Activated naive CD8-positive, alpha-beta T cell (primary cell): ENCODE results near the gene TSPAN7.

Experiments
- H3K27ac Mint-ChIP-seq: one replicate; pipeline ENCODE4 v1.8.0; 2021; ENCODE audit warnings: mixed read lengths
- H3K27me3 Mint-ChIP-seq: one replicate; pipeline ENCODE4 v1.8.0; 2021; ENCODE audit warnings: mixed read lengths
- H3K36me3 Mint-ChIP-seq: one replicate; pipeline ENCODE4 v1.8.0; 2021; ENCODE audit warnings: mixed read lengths
- H3K4me1 Mint-ChIP-seq: one replicate; pipeline ENCODE4 v1.8.0; 2021; ENCODE audit warnings: low read depth, mixed read lengths
- H3K4me3 Mint-ChIP-seq: one replicate; pipeline ENCODE4 v1.8.0; 2021; ENCODE audit warnings: mild to moderate bottlenecking, mixed read lengths
- H3K9me3 Mint-ChIP-seq: one replicate; pipeline ENCODE4 v1.8.0; 2021; ENCODE audit warnings: low read depth, mixed read lengths

TSPAN7 gene

GRCh38 chrX:38561126-38561868, at the start of gene TSPAN7:
TSPAN7 (plus strand) TSS chrX:38561542; CDS start chrX:38561547, 5 bp downstream.
- Mint-ChIP-seq H3K4me1 (peaks cover 3% of the 10 kb centered on the region), H3K9me3 (no peaks in the 10 kb centered on the region), H3K36me3 (no peaks in the 10 kb centered on the region), H3K27me3 (no peaks in the 10 kb centered on the region), H3K4me3 (peak within 1 kb of the TSS; percentile 86), H3K27ac (no peak within 1 kb of the TSS)

GRCh38 chrX:38513112-38513742, 48.1 kb upstream of the TSPAN7 start:
- no peak overlapping the region for H3K4me3 Mint-ChIP-seq
- H3K27ac Mint-ChIP-seq: no peak overlapping the region
- H3K27me3 Mint-ChIP-seq: no peaks in the 10 kb centered on the region
- H3K36me3 Mint-ChIP-seq: no peaks in the 10 kb centered on the region
- no peaks in the 10 kb centered on the region for H3K9me3 Mint-ChIP-seq
- no peaks in the 10 kb centered on the region for H3K4me1 Mint-ChIP-seq

GRCh38 chrX:38514016-38514854, 47.1 kb upstream of the TSPAN7 start:
- H3K4me3 Mint-ChIP-seq: no peak overlapping the region
- no peaks in the 10 kb centered on the region for H3K27me3 Mint-ChIP-seq
- no peaks in the 10 kb centered on the region for H3K36me3 Mint-ChIP-seq
- no peak overlapping the region for H3K27ac Mint-ChIP-seq
- H3K9me3 Mint-ChIP-seq: no peaks in the 10 kb centered on the region
- no peaks in the 10 kb centered on the region for H3K4me1 Mint-ChIP-seq

GRCh38 chrX:38515291-38515690, 46.1 kb upstream of the TSPAN7 start:
- Mint-ChIP-seq H3K4me3 (no peak overlapping the region), H3K9me3 (no peaks in the 10 kb centered on the region), H3K27me3 (no peaks in the 10 kb centered on the region), H3K4me1 (no peaks in the 10 kb centered on the region), H3K27ac (no peak overlapping the region), H3K36me3 (no peaks in the 10 kb centered on the region)

GRCh38 chrX:38516196-38516774, 45.1 kb upstream of the TSPAN7 start:
- no peaks in the 10 kb centered on the region for H3K36me3 Mint-ChIP-seq
- H3K9me3 Mint-ChIP-seq: no peaks in the 10 kb centered on the region
- no peaks in the 10 kb centered on the region for H3K4me1 Mint-ChIP-seq
- H3K4me3 Mint-ChIP-seq: no peak overlapping the region
- no peaks in the 10 kb centered on the region for H3K27me3 Mint-ChIP-seq
- H3K27ac Mint-ChIP-seq: no peak overlapping the region

GRCh38 chrX:38519651-38520050, 41.7 kb upstream of the TSPAN7 start:
- Mint-ChIP-seq H3K36me3 (no peaks in the 10 kb centered on the region), H3K9me3 (no peaks in the 10 kb centered on the region), H3K4me3 (no peak overlapping the region), H3K4me1 (no peaks in the 10 kb centered on the region), H3K27me3 (no peaks in the 10 kb centered on the region), H3K27ac (no peak overlapping the region)

- no peaks in the 10 kb centered on the region for H3K36me3 Mint-ChIP-seq
Observed at GRCh38 chrX:38538134-38538533, 23.2 kb upstream of the TSPAN7 start.

GRCh38 chrX:38539748-38540147, 21.6 kb upstream of the TSPAN7 start:
- H3K36me3 Mint-ChIP-seq: no peaks in the 10 kb centered on the region
- no peak overlapping the region for H3K27ac Mint-ChIP-seq
- H3K9me3 Mint-ChIP-seq: no peaks in the 10 kb centered on the region
- H3K27me3 Mint-ChIP-seq: no peaks in the 10 kb centered on the region
- H3K4me3 Mint-ChIP-seq: no peak overlapping the region
- H3K4me1 Mint-ChIP-seq: no peaks in the 10 kb centered on the region

More at GRCh38 chrX:38538134-38538533, 23.2 kb upstream of the TSPAN7 start:
- Mint-ChIP-seq H3K4me3 (no peak overlapping the region), H3K27me3 (no peaks in the 10 kb centered on the region), H3K4me1 (no peaks in the 10 kb centered on the region), H3K27ac (no peak overlapping the region), H3K9me3 (no peaks in the 10 kb centered on the region)

GRCh38 chrX:38548508-38548907, 12.8 kb upstream of the TSPAN7 start:
- Mint-ChIP-seq H3K4me1 (no peaks in the 10 kb centered on the region), H3K9me3 (no peaks in the 10 kb centered on the region), H3K4me3 (no peak overlapping the region), H3K36me3 (peaks cover 3% of the 10 kb centered on the region), H3K27me3 (no peaks in the 10 kb centered on the region), H3K27ac (no peak overlapping the region)

GRCh38 chrX:38552721-38553120, 8.6 kb upstream of the TSPAN7 start:
- Mint-ChIP-seq H3K36me3 (peaks cover 3% of the 10 kb centered on the region), H3K9me3 (no peaks in the 10 kb centered on the region), H3K27me3 (no peaks in the 10 kb centered on the region), H3K4me3 (no peak overlapping the region), H3K27ac (no peak overlapping the region), H3K4me1 (no peaks in the 10 kb centered on the region)

GRCh38 chrX:38558686-38559085, 2.7 kb upstream of the TSPAN7 start:
- Mint-ChIP-seq H3K27ac (no peak overlapping the region), H3K4me1 (peaks cover 3% of the 10 kb centered on the region), H3K36me3 (no peaks in the 10 kb centered on the region), H3K4me3 (no peak overlapping the region), H3K27me3 (no peaks in the 10 kb centered on the region), H3K9me3 (no peaks in the 10 kb centered on the region)

GRCh38 chrX:38560776-38561125, 591 bp upstream of the TSPAN7 start:
- H3K9me3 Mint-ChIP-seq: no peaks in the 10 kb centered on the region
- H3K4me1 Mint-ChIP-seq: peaks cover 3% of the 10 kb centered on the region
- no peak overlapping the region for H3K27ac Mint-ChIP-seq
- peak overlapping the region; percentile 61 for H3K4me3 Mint-ChIP-seq
- H3K36me3 Mint-ChIP-seq: no peaks in the 10 kb centered on the region
- H3K27me3 Mint-ChIP-seq: no peaks in the 10 kb centered on the region

GRCh38 chrX:38561951-38562719, 793 bp downstream of the TSPAN7 start:
- Mint-ChIP-seq H3K4me1 (peaks cover 3% of the 10 kb centered on the region), H3K27ac (no peak overlapping the region), H3K4me3 (peak overlapping the region; percentile 86), H3K36me3 (no peaks in the 10 kb centered on the region), H3K9me3 (no peaks in the 10 kb centered on the region), H3K27me3 (no peaks in the 10 kb centered on the region)

- Mint-ChIP-seq H3K27me3 (no peaks in the 10 kb centered on the region), H3K4me3 (no peak overlapping the region), H3K4me1 (peaks cover 3% of the 10 kb centered on the region), H3K36me3 (no peaks in the 10 kb centered on the region), H3K27ac (no peak overlapping the region), H3K9me3 (no peaks in the 10 kb centered on the region)
Observed at GRCh38 chrX:38563030-38563429, 1.7 kb downstream of the TSPAN7 start.
